ENCODE results near the gene DOCK10. TPM values are rescaled to one million over a fixed set of nuclear protein-coding genes. Genes with fewer than 3 reads are reported as not detected.

Gene DOCK10
- total RNA-seq, 1 donor = 20.7 TPM

DNA sequence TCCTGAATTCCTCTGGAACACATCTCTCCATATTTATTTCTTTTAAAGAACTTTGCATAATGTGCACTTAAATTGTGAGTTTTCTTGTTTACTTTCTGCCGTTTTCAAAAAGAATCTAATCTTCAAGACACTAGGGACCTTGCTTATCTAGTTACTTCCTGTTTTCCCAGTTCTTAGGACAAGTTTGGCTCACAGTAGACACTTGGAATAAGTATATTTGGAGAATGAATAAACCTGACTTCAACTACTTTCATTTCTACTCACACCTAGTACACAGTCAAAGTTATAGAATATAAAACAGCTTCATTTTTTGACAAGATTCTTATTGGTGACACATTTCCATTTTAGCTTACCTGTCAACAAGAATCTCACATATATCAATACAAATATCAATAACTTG is 170.5 kb downstream of the DOCK10 start:
- no peak for TF ChIP-seq CTCF (IDR thresholded peaks at IDR 0.05; ENCODE audit: insufficient read depth, low read depth, low read length)
- no peak for DNase-seq (ENCODE audit: low read depth)
- no peak overlapping the region for H3K4me3 ChIP-seq (ENCODE audit: low read depth, low read length)

DNA sequence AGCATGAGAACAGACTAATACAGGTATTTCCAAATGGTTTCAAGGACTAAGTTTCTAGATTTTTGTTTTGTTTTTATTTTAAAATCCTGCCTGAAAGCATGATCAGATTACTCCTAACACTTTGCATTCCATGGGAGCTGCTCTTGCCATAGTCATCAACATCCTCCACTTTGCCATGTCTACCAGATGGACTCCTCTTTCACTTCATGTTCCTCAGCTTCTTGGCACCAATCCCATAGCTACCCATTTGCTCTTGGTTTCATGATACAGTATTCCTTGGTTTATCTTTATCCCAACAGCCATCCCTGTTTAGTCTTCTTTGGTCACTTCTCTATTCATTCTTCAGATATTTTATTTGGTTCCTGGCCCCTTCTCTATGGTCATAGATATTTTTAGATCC is 171.9 kb downstream of the DOCK10 start:
- no peak for TF ChIP-seq CTCF (IDR thresholded peaks at IDR 0.05; ENCODE audit: insufficient read depth, low read depth, low read length)
- H3K4me3 ChIP-seq (ENCODE audit: low read depth, low read length) = no peak overlapping the region
- DNase-seq (ENCODE audit: low read depth) = peak; percentile 31

- peak; percentile 83 for DNase-seq (ENCODE audit: low read depth)
- no peak overlapping the region for H3K4me3 ChIP-seq (ENCODE audit: low read depth, low read length)
Measured at GRCh38 chr2:224869601-224870233, 172.6 kb downstream of the DOCK10 start.

DNA sequence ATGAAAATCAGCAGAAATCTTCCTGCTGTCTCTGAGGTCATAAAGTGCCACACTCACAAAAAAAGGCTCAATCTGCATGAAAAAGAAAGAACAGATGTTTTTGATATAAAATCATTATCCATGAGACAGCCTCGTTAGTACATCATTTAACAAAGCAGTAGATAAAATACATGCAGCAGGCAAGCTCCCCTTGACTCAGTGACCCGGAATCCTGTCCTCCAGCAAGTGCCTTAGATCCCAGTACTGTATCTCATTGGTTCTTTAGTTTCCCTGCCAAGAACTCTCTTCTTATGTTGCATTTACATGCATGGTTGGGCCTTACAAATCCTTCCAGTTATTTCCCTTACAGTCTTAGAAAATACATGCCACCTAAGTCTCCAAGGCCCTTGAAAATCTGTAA is 177.3 kb downstream of the DOCK10 start:
- H3K4me3 ChIP-seq (ENCODE audit: low read depth, low read length) = no peak overlapping the region
- no peak for DNase-seq (ENCODE audit: low read depth)
- TF ChIP-seq CTCF (IDR thresholded peaks at IDR 0.05; ENCODE audit: insufficient read depth, low read depth, low read length) = no peak

More at GRCh38 chr2:224869601-224870233, 172.6 kb downstream of the DOCK10 start:
- TF ChIP-seq CTCF (IDR thresholded peaks at IDR 0.05; ENCODE audit: insufficient read depth, low read depth, low read length) = no peak

- TF ChIP-seq CTCF (IDR thresholded peaks at IDR 0.05; ENCODE audit: insufficient read depth, low read depth, low read length) = no peak
- no peak overlapping the region for H3K4me3 ChIP-seq (ENCODE audit: low read depth, low read length)
- no peak for DNase-seq (ENCODE audit: low read depth)
Measured at GRCh38 chr2:224861266-224861665, 181.0 kb downstream of the DOCK10 start.

DNA sequence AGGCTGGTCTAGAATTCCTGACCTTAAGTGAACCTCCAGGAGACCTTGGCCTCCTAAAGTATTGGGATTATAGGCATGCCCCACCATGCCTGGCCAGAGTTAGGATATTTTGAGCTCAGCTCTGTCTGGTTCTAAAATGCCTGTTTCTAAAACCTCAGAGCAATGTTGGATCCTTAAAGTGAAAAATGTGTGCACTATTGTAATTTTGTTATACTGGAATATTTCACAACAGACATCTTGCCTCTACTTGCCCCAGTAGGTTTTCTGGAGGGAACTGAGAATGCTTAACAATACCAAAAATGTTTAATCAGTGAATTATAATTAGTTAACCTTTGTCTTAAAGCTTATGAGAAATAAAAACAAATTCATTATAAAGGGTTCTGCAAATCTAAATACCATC is 181.5 kb downstream of the DOCK10 start:
- H3K4me3 ChIP-seq (ENCODE audit: low read depth, low read length) = no peak overlapping the region
- no peak for TF ChIP-seq CTCF (IDR thresholded peaks at IDR 0.05; ENCODE audit: insufficient read depth, low read depth, low read length)
- no peak for DNase-seq (ENCODE audit: low read depth)

DNA sequence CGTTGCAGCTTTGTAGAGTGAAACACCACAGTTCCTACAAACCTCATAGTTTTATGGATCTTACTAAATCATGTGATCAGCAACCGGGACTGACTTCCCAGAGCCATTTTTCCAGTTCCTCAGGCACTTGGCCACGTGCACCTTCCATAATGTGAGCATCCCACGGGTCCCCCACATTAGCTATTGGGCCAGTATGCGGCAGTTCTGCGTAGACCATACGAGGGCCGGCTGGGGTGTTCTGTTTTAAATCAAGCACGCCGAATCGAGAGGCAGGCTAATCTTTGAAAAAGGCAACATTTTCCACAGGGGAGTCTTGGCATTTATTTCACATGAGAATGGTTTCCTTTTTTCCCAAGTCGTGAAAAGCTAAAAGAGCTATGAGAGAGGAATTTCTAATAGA is 190.5 kb downstream of the DOCK10 start:
- no peak for DNase-seq (ENCODE audit: low read depth)
- H3K4me3 ChIP-seq (ENCODE audit: low read depth, low read length) = no peak overlapping the region
- no peak for TF ChIP-seq CTCF (IDR thresholded peaks at IDR 0.05; ENCODE audit: insufficient read depth, low read depth, low read length)
